GM12874 (cell line): ENCODE results near the gene GKN1.

Experiments
- CTCF ChIP-seq: IDR thresholded peaks from 2 replicates; pipeline ENCODE4 v1.5.1; 2011; ENCODE audit warnings: low read depth, mild to moderate bottlenecking, control low read depth, low read length, moderate library complexity; ENCODE audit not compliant: insufficient read depth

GKN1 gene

DNA sequence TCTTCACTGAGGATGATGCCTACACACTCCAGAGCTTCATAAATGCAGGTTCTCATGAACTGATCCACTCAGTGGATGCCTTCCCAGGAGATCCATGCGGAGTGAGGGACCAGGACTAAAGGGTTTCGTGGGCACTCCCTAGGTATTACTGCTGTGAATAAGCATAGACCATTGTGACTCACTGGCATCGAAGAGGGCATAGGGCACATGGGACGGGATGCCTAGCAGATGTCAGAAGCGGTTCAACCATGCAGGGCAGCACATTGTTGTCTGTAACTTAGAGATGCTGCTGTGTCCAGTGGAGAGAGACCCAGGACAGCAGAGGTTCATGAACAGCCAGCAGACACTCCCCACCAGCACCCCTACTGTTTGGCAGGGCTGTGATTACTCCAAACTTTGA is 39.0 kb upstream of the GKN1 start:
- no peak for TF ChIP-seq CTCF

GRCh38 chr2:68936427-68936826 is 38.0 kb upstream of the GKN1 start:
- no peak for TF ChIP-seq CTCF

GRCh38 chr2:68936889-68937288 is 37.5 kb upstream of the GKN1 start:
- TF ChIP-seq CTCF: no peak

DNA sequence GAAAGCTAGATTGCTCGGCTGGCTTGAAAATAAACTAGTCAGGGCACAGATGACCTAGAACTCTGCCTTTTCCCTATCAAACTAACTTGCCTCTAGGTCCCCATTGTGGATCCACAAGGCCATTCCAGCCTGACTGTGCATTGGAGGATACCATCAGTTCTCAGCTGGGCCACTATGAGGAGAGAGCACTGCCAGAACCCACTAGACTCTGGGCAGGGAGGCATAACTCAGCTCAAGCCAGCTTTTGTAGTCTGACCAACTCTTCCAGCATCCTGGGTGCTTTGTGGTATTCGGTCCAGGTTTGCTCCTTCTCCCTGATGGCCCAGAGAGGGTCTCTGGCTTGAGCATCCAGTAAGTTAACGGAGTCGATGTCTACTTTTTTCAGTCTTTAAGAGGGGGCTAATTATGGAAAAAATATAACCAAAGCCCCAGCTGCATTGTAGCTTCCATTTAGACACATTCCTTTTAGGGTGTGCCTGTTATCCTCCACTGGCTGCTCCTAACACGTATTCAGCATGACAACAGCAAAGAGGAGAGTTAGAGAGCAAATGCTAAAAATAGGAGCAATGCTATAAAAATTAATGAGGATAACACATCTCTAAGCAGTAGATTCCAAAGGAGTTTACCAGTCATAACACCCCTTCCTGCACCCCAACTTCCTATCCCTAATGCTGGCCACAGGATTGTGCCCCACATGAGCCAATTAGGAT is 36.9 kb upstream of the GKN1 start:
- no peak for TF ChIP-seq CTCF

DNA sequence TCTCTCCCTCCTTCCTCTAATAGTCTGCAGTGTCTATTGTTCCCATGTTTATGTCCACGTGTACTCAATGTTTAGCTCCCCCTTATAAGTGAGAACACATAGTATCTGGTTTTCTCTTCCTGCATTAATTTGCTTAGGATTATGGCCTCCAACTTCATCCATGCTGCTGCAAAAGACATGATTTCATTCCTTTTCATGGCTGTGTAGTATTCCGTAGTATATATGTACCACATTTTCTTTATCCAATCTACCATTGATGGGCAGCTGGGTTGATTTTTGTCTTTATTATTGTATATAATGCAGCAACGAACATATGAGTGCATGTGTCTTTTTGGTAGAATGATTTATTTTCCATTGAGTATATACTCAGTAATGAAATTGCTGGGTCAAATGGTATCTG is 35.5 kb upstream of the GKN1 start:
- no peak for TF ChIP-seq CTCF

DNA sequence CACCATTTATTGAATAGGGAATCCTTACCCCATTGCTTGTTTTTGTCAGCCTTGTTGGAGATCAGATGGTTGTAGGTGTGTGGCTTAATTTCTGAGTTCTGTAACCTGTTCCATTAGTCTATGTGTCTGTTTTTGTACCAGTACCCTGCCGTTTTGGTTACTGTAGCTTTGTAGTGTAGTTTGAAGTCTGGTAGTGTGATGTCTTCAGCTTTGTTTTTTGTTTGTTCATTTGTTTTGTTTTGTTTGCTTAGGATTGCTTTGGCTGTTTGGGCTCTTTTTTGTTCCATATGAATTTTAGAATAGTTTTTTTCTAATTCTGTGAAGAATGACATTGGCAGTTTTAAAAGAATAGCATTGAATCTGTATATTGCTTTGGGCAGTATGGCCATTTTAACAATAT is 34.5 kb upstream of the GKN1 start:
- no peak for TF ChIP-seq CTCF

- no peak for TF ChIP-seq CTCF
Measured at GRCh38 chr2:68940369-68940768, 34.1 kb upstream of the GKN1 start.

DNA sequence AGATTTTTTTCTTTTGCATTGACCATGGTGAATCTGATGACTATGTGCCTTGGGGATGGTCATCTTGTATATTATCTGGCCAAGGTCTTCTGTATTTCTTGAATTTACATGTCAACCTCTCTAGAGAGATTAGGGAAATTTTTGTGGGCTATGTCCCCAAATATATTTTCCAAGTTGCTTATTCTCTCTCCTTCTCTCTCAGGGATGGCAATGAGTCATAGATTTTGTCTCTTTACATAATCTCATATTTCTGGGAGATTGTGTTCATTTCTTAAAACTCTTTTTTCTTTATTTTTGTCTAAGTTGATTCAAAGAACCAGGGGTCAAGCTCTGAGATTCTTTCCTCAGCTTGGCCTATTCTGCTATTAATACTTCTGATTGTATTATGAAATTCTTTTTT is 31.6 kb upstream of the GKN1 start:
- no peak for TF ChIP-seq CTCF
